PC-9 (cell line): ENCODE data around the gene DSCAML1.

Experiments
- EZH2 ChIP-seq: fragments of 200-600 bp; sonication (generic); IDR thresholded peaks from 2 replicates; pipeline ENCODE4 v1.8.0; 2017; ENCODE audit warnings: antibody characterized with exemption, low read depth
- TF ChIP-seq, protein P1 (sequence below): fragments of 200-600 bp; sonication (generic); conservative IDR thresholded peaks from 2 replicates; pipeline ENCODE4 v1.6.1; 2017; ENCODE audit warnings: mixed run types, antibody characterized with exemption, mild to moderate bottlenecking, moderate library complexity

DNA sequence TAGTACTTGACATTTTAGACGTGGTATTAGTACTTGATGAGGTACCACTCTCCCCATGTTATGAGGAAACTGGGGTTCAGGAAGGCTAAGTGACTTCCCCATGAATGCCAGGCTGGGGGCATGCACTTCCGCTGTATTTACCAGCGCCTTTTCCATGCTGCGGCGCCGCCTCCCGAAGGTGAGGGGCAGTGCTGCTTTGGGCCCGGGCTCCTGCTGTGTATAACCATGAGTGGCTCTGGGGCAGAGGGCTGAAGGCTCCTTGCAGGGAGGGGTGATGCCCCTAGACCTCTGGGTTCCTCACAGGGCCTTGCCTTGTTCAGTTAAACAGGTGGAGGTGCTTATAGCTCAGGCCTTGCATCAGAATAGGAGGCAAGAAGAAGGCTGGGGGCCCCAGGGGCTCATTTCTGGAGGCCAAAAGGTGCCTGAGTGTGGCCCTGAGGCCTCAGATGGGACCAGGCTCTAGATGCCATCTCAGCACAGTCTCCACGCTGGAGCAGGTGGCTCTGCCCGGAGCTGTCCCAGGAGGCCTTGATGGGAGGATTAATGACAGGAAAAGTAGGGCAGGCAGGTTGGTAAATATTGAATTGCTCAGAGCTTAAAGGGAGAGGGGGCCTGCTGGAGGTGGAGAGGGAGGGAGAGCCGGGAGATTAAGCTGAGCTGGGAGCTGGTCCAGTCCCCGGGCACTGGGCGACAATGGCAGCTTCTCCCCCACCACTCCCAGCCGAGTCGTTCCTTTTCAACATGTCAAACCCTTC lies 339.8 kb downstream of the DSCAML1 start:
- TF ChIP-seq, protein P1, sequence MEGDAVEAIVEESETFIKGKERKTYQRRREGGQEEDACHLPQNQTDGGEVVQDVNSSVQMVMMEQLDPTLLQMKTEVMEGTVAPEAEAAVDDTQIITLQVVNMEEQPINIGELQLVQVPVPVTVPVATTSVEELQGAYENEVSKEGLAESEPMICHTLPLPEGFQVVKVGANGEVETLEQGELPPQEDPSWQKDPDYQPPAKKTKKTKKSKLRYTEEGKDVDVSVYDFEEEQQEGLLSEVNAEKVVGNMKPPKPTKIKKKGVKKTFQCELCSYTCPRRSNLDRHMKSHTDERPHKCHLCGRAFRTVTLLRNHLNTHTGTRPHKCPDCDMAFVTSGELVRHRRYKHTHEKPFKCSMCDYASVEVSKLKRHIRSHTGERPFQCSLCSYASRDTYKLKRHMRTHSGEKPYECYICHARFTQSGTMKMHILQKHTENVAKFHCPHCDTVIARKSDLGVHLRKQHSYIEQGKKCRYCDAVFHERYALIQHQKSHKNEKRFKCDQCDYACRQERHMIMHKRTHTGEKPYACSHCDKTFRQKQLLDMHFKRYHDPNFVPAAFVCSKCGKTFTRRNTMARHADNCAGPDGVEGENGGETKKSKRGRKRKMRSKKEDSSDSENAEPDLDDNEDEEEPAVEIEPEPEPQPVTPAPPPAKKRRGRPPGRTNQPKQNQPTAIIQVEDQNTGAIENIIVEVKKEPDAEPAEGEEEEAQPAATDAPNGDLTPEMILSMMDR, result no peak
- no peak for TF ChIP-seq EZH2
